Psoas muscle (tissue), 8 donors: ENCODE data around the gene THRB. TPM values are rescaled to one million over a fixed set of nuclear protein-coding genes. Genes with fewer than 3 reads are reported as not detected.

Experiments
- ATAC-seq, 4 donors: fragments of 200-7000 bp; cut with Tn5 transposase; one replicate each; pipeline ENCODE4 v1.9.1; 2020; ENCODE audit warnings: moderate library complexity in 3 of 4, mild to moderate bottlenecking in 2 of 4
- DNase-seq, 2 donors: peaks; one replicate each; pipeline ENCODE4 v3.0.0-alpha.2; 2020
- H3K27ac ChIP-seq: fragments of 200-600 bp; one replicate; pipeline ENCODE4 v1.8.0; 2022
- H3K27me3 ChIP-seq, 3 donors: fragments of 200-600 bp in 1 of 3; one replicate each; pipeline versions ENCODE4 v1.6.1 to v1.8.0; 2013 to 2022; ENCODE audit warnings: low read length in 2 of 3, mild to moderate bottlenecking in 2 of 3, moderate library complexity in 1 of 3; ENCODE audit not compliant: insufficient read depth in 3 of 3
- H3K36me3 ChIP-seq, 2 donors: fragments of 200-600 bp in 1 of 2; one replicate each; pipeline versions ENCODE4 v1.6.1 to v1.8.0; 2013 to 2022; ENCODE audit warnings: low read depth in 1 of 2, mild to moderate bottlenecking in 1 of 2, moderate library complexity in 1 of 2; ENCODE audit not compliant: insufficient read depth in 1 of 2
- H3K4me1 ChIP-seq: fragments of 200-600 bp; one replicate; pipeline ENCODE4 v1.8.0; 2022
- H3K4me3 ChIP-seq: fragments of 200-600 bp; one replicate; pipeline ENCODE4 v1.8.0; 2022; ENCODE audit warnings: mild to moderate bottlenecking
- H3K9me3 ChIP-seq: fragments of 200-600 bp; one replicate; pipeline ENCODE4 v1.8.0; 2022
- CTCF ChIP-seq: fragments of 200-600 bp; IDR thresholded peaks from one replicate; pipeline ENCODE4 v1.8.0; 2022; ENCODE audit warnings: antibody characterized with exemption
- WGBS, 3 donors: extraction: QIAGEN DNeasy Blood & Tissue Kit; methylation state at CpG; one replicate each; pipeline versions ENCODE4 v1.1.6 to v1.1.7; 2013; 5-methylcytosine and 5-hydroxymethylcytosine counted together
- intact Hi-C, 2 donors: fragments of 100-400 bp; cut with DNase I; formaldehyde crosslinking; loops; one replicate each; pipeline versions ENCODE4 v1.11.0 to v1.14.2; 2022
- polyA plus RNA-seq, 3 donors: library from polyadenylated mRNA; stranded (reverse); fragments of 200-250 nt; gene quantifications; one replicate each; pipeline ENCODE4 v1.2.3, GENCODE V29; 2013
- total RNA-seq, 4 donors: library from RNA; stranded (reverse); fragmentation: NEBNext Ultra II Directional in 2 of 4; extraction: Animal tissue kit (Norgen Biotek cat#: 25700) in 2 of 4; gene quantifications; one replicate each; pipeline versions ENCODE4 v1.2.1 to v1.2.4, GENCODE V29; 2021 to 2023
- donor health status: healthy with polysubstance abuse.
- donor health status: DM: no; HTN: no; CAD: no; lungs with moderate emphysema.
- donor health status: Bipolar disorder and iron deficiency.
- donor health status: healthy.
- donor health status: DM: yes; HTN: yes; CAD: no.
- donor health status: DM: no; HTN: no; CAD: no.
- donor health status: DM: no; HTN: no; CAD: no.
- donor health status: DM: yes; HTN: yes; CAD: no.

Gene THRB
- total and polyA plus RNA-seq, 7 donors = 11.5 to 38.6 (median 31.4) TPM

GRCh38 chr3:24523215-24523614 lies 28.6 kb upstream of the THRB start:
- intact Hi-C loops = loop anchor here (5.0 to 10.0 kb wide), 3 partner anchors 59 to 159 kb away; no protein-coding TSS in a partner anchor
- WGBS, 3 donors = 85 to 88% (median 86%) methylated on average over 2 of the region's 2 CpGs
- no peaks in the 10 kb centered on the region for H3K9me3 ChIP-seq

GRCh38 chr3:24522146-24522579 lies 27.5 kb upstream of the THRB start:
- peak in 1 of 2 donors; percentile 55 for DNase-seq
- ATAC-seq = peak; percentile 28 to 38 (median 33)
- intact Hi-C loops = loop anchor here (5.0 to 10.0 kb wide), 3 partner anchors 60 to 160 kb away; no protein-coding TSS in a partner anchor

More at GRCh38 chr3:24523215-24523614, 28.6 kb upstream of the THRB start:
- Histone ChIP-seq H3K27ac (no peak overlapping the region), H3K27me3 (no peaks in the 10 kb centered on the region), H3K4me3 (no peak overlapping the region), H3K4me1 (peaks cover 6% of the 10 kb centered on the region), H3K36me3 (no peaks in the 10 kb centered on the region)
- TF ChIP-seq CTCF = no peak
- ATAC-seq (no peak), DNase-seq (no peak)

GRCh38 chr3:24521420-24522145 lies 26.9 kb upstream of the THRB start:
- WGBS, 3 donors = 0 to 1% (median 0%) methylated on average over 54 to 79 of the region's 79 CpGs
- peaks cover 6% of the 10 kb centered on the region for H3K4me1 ChIP-seq
- ATAC-seq = peak; percentile 90 to 96 (median 92)
- intact Hi-C loops = loop anchor here (5.0 to 10.0 kb wide), 3 partner anchors 61 to 161 kb away; no protein-coding TSS in a partner anchor
- peak overlapping the region; percentile 88 for H3K27ac ChIP-seq
- DNase-seq = peak; percentile 69 to 85
- no peaks in the 10 kb centered on the region for H3K9me3 ChIP-seq
- peak; percentile 15 for TF ChIP-seq CTCF
- no peaks in the 10 kb centered on the region for H3K27me3 ChIP-seq
- H3K4me3 ChIP-seq = peak overlapping the region; percentile 84
- no peaks in the 10 kb centered on the region for H3K36me3 ChIP-seq

More at GRCh38 chr3:24522146-24522579, 27.5 kb upstream of the THRB start:
- WGBS, 3 donors = 20 to 28% (median 21%) methylated on average over 16 of the region's 16 CpGs
- Histone ChIP-seq H3K36me3 (no peaks in the 10 kb centered on the region), H3K27ac (peak overlapping the region; percentile 88), H3K4me1 (peaks cover 6% of the 10 kb centered on the region), H3K9me3 (no peaks in the 10 kb centered on the region), H3K27me3 (no peaks in the 10 kb centered on the region), H3K4me3 (peak overlapping the region; percentile 84)
- no peak for TF ChIP-seq CTCF

- DNase-seq (no peak), ATAC-seq (peak in 1 of 4 donors; percentile 73)
- WGBS, 3 donors = 10 to 15% (median 12%) methylated on average over 8 of the region's 8 CpGs
- peak overlapping the region; percentile 84 for H3K4me3 ChIP-seq
- H3K27me3 ChIP-seq = no peaks in the 10 kb centered on the region
- H3K36me3 ChIP-seq = no peaks in the 10 kb centered on the region
- peaks cover 6% of the 10 kb centered on the region for H3K4me1 ChIP-seq
- intact Hi-C loops = loop anchor here (5.0 to 10.0 kb wide), 3 partner anchors 61 to 161 kb away; no protein-coding TSS in a partner anchor
- no peaks in the 10 kb centered on the region for H3K9me3 ChIP-seq
- peak overlapping the region; percentile 88 for H3K27ac ChIP-seq
- no peak for TF ChIP-seq CTCF
These were observed 26.3 kb upstream of the THRB start for GRCh38 chr3:24520976-24521419.
